Small intestine (tissue), 7 donors: ENCODE measurements around the gene VWC2. TPM values are rescaled to one million over a fixed set of nuclear protein-coding genes. Genes with fewer than 3 reads are reported as not detected.

Experiments used
- DNase-seq, 2 donors: peaks; one replicate each; pipeline versions ENCODE4 v3.0.0 to v3.0.0-alpha.2; 2013
- FAIRE-seq: peaks from 2 replicates; lab custom pipeline; 2012; peaks lifted over from hg19 to GRCh38; lab: Jason Lieb, UNC
- H3K27ac ChIP-seq, 3 donors: one replicate each; pipeline ENCODE4 v1.5.1; 2013; ENCODE audit warnings: low read length in 2 of 3, mild to moderate bottlenecking in 2 of 3, control low read depth in 1 of 3, inconsistent platforms in 1 of 3, low read depth in 1 of 3, moderate library complexity in 1 of 3
- H3K27me3 ChIP-seq, 3 donors: one replicate each; pipeline ENCODE4 v1.6.1; 2013; ENCODE audit warnings: low read length in 3 of 3, inconsistent platforms in 1 of 3; ENCODE audit not compliant: control insufficient read depth in 3 of 3, insufficient read depth in 3 of 3
- H3K36me3 ChIP-seq, 3 donors: one replicate each; pipeline ENCODE4 v1.6.1; 2013; ENCODE audit warnings: low read length in 3 of 3, inconsistent platforms in 1 of 3, low read depth in 1 of 3, mild to moderate bottlenecking in 1 of 3, moderate library complexity in 1 of 3; ENCODE audit not compliant: control insufficient read depth in 3 of 3, insufficient read depth in 2 of 3
- H3K4me1 ChIP-seq, 3 donors: one replicate each; pipeline ENCODE4 v1.6.1; 2013; ENCODE audit warnings: low read length in 2 of 3, inconsistent platforms in 1 of 3, low read depth in 1 of 3, mild to moderate bottlenecking in 1 of 3, moderate library complexity in 1 of 3; ENCODE audit not compliant: control insufficient read depth in 3 of 3, insufficient read depth in 2 of 3
- H3K4me3 ChIP-seq, 3 donors: one replicate each; pipeline ENCODE4 v1.5.1; 2013; ENCODE audit warnings: low read length in 3 of 3, control low read depth in 1 of 3, inconsistent platforms in 1 of 3, low read depth in 1 of 3, mild to moderate bottlenecking in 1 of 3, moderate library complexity in 1 of 3
- H3K9me3 ChIP-seq, 2 donors: one replicate each; pipeline ENCODE4 v1.6.1; 2013; ENCODE audit warnings: low read depth in 1 of 2, low read length in 1 of 2; ENCODE audit not compliant: control insufficient read depth in 2 of 2, insufficient read depth in 1 of 2
- WGBS, 3 donors: extraction: QIAGEN DNeasy Blood & Tissue Kit; methylation state at CpG; one replicate each; pipeline ENCODE4 v1.1.7; 2013; 5-methylcytosine and 5-hydroxymethylcytosine counted together
- polyA plus RNA-seq, 4 donors: library from polyadenylated mRNA; stranded (reverse) in 3 of 4; unstranded in 1 of 4; fragments of 200-250 nt in 3 of 4; fragments of 120-200 nt in 1 of 4; gene quantifications; one replicate each; pipeline versions ENCODE4 v1.2.1 to v1.2.3, GENCODE V29; 2013
- donor health status: healthy with polysubstance abuse.
- donor health status: control.
- donor health status: control.
- donor health status: Bipolar disorder and iron deficiency.
- donor health status: healthy.

VWC2 gene
- polyA plus RNA-seq, 4 donors, result 0.10 to 0.89 TPM; not detected in 2

- no peaks in the 10 kb centered on the region for H3K27me3 ChIP-seq
- no peak for FAIRE-seq
- no peaks in the 10 kb centered on the region for H3K36me3 ChIP-seq
- H3K27ac ChIP-seq, result no peak overlapping the region
- no peaks in the 10 kb centered on the region for H3K4me1 ChIP-seq
- DNase-seq, result no peak
- no peak overlapping the region for H3K4me3 ChIP-seq
- H3K9me3 ChIP-seq, result no peaks in the 10 kb centered on the region
These were observed 39.1 kb downstream of the VWC2 start for GRCh38 chr7:49812534-49812933.

DNA sequence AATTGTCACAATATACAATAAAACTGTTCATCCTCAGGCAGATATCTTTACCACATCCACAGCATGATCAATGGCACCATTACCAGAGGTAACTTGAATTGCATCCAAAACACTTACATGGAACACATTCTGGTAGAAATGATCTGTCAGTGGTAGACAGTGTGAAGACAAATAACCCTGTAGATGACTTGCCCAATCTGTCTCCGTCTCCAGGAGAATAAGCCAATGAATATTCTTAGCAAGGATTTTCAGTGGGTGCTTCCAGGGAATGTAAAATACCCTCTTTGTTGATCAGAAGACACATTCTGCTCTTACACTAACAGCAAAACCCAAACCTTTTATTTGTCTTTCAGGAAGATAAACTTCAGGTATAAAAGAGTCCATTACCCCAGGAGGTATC lies 43.8 kb downstream of the VWC2 start:
- DNase-seq (no peak), FAIRE-seq (no peak)
- WGBS, 3 donors, result 61 to 86% (median 76%) methylated on average over 1 of the region's 1 CpG
- Histone ChIP-seq H3K27me3 (no peaks in the 10 kb centered on the region), H3K4me3 (no peak overlapping the region), H3K9me3 (no peaks in the 10 kb centered on the region), H3K36me3 (no peaks in the 10 kb centered on the region), H3K27ac (no peak overlapping the region), H3K4me1 (no peaks in the 10 kb centered on the region)

DNA sequence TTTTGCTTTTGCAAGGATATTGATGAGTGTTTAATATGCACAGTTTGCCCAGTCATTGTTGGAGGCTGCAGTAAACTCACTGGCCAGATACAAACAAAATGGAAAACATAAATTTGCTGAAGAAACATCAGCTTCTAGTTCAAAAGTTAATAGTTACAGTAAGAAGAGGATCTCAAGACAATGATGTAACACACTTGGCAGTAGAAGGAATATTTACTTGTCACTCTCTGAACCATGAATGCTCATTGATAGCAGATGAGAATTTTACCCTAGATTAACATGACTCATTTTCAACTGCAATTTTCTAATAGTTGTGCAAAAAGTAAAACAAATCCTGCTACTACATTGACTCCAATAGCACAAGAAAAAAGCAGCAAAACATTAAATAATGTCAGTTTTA lies 47.7 kb downstream of the VWC2 start:
- FAIRE-seq (no peak), DNase-seq (no peak)
- no peak overlapping the region for H3K4me3 ChIP-seq
- H3K27me3 ChIP-seq, result no peaks in the 10 kb centered on the region
- H3K27ac ChIP-seq, result no peak overlapping the region
- no peaks in the 10 kb centered on the region for H3K4me1 ChIP-seq
- no peaks in the 10 kb centered on the region for H3K9me3 ChIP-seq
- H3K36me3 ChIP-seq, result no peaks in the 10 kb centered on the region

DNA sequence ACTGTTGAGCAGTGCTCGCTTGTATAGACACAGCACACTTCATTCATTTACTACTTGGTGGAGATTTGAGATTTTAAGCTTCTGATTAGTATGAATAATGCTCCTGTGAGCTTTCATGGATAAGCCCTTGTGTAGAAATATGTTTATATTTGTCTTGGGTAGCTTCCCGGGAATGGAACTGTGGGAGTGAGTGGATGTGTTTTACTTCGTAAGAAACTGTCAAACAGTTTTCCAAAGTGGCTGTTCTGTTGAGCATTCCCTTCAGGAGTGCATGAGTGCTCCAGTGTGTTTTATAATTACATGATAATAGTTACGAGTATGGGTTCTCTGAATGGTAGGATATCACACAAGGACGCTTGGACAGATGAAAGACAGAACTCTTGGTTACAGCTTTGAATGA lies 49.4 kb downstream of the VWC2 start:
- Histone ChIP-seq H3K9me3 (no peaks in the 10 kb centered on the region), H3K4me1 (no peaks in the 10 kb centered on the region), H3K4me3 (no peak overlapping the region), H3K27ac (no peak overlapping the region), H3K36me3 (no peaks in the 10 kb centered on the region), H3K27me3 (no peaks in the 10 kb centered on the region)
- FAIRE-seq (no peak), DNase-seq (no peak)
- WGBS, 3 donors, result 59 to 82% (median 73%) methylated on average over 5 of the region's 5 CpGs

GRCh38 chr7:49823566-49823965 lies 50.1 kb downstream of the VWC2 start:
- Histone ChIP-seq H3K9me3 (no peaks in the 10 kb centered on the region), H3K36me3 (no peaks in the 10 kb centered on the region), H3K4me3 (no peak overlapping the region), H3K27ac (no peak overlapping the region), H3K27me3 (no peaks in the 10 kb centered on the region), H3K4me1 (no peaks in the 10 kb centered on the region)
- WGBS, 3 donors, result 82 to 88% (median 86%) methylated on average over 3 of the region's 3 CpGs
- FAIRE-seq, result no peak
- DNase-seq, result no peak

DNA sequence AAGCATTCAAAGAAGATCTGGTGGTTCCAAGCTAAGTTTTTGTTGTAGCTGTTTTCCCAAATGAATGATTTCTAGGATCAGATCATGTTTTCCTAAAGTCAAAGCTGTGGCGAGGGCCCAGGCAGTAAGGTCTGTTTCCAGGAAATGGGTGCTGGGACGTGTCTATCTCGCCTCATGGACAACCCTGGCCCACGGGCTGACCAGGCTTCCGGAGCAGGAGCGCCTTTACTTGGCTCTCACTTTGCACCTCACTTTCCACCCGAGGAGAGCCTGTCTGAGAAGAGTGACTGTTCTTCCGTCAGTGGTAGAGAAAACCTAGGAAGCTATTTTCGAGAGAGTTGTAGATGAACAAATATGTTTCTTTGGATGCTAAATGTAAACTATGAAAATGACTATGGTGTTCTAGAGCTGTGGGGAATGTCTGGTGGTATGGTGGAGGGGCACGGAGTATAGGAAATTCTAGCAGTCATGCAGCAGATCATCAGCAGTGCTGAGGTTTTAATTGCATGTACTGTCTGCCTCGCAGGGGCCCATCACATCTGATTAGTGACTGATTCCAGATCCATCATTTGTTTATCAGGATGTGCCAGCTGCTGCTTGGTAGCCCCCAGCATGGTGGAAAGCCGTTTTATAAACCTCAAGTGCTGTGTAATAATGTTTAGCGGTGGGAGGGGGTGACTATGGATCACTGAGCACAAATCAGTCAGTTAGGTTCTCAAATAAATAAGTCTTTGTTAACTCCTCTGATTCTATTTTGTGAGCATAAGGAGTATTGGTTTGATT lies 66.6 kb downstream of the VWC2 start:
- no peak overlapping the region for H3K4me3 ChIP-seq
- FAIRE-seq (no peak), DNase-seq (no peak)
- H3K36me3 ChIP-seq, result no peaks in the 10 kb centered on the region
- H3K27me3 ChIP-seq, result no peaks in the 10 kb centered on the region
- no peaks in the 10 kb centered on the region for H3K4me1 ChIP-seq
- H3K9me3 ChIP-seq, result no peaks in the 10 kb centered on the region
- WGBS, 3 donors, result 69 to 80% (median 71%) methylated on average over 13 of the region's 13 CpGs
- no peak overlapping the region for H3K27ac ChIP-seq

GRCh38 chr7:49840751-49841405 lies 67.4 kb downstream of the VWC2 start:
- Histone ChIP-seq H3K27ac (no peak overlapping the region), H3K36me3 (no peaks in the 10 kb centered on the region), H3K4me1 (no peaks in the 10 kb centered on the region), H3K9me3 (no peaks in the 10 kb centered on the region), H3K27me3 (no peaks in the 10 kb centered on the region), H3K4me3 (no peak overlapping the region)
- 69 to 71% (median 70%) methylated on average over 5 of the region's 5 CpGs for WGBS, 3 donors
- no peak for FAIRE-seq
- DNase-seq, result no peak

DNA sequence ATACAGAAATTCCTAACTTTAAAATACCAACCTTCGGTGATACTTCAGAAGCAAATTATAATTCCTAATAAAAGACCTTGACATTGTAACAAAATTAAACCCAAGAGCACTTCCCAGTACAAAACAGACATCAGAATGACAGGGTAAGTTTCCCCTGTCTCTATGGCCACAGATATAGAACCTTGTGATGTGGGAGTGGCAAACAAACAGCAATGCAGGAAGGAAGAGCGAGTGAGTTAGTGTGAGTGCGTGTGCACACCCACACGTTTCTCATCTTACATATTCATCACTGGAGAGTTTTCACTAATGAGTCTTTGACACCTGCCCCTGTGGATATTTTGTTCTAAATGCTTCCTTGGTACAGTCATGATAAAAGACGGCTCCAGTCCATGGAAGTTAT lies 72.2 kb downstream of the VWC2 start:
- no peaks in the 10 kb centered on the region for H3K36me3 ChIP-seq
- H3K4me3 ChIP-seq, result no peak overlapping the region
- H3K9me3 ChIP-seq, result no peaks in the 10 kb centered on the region
- FAIRE-seq, result no peak
- no peak overlapping the region for H3K27ac ChIP-seq
- H3K4me1 ChIP-seq, result no peaks in the 10 kb centered on the region
- 49 to 74% (median 55%) methylated on average over 5 of the region's 5 CpGs for WGBS, 3 donors
- no peak for DNase-seq
- H3K27me3 ChIP-seq, result no peaks in the 10 kb centered on the region
